Endodermal cell (in vitro differentiated cells): ENCODE measurements around the gene U2AF2. TPM values are rescaled to one million over a fixed set of nuclear protein-coding genes. Genes with fewer than 3 reads are reported as not detected.
"Not testable (repeated sequence)": the region's sequence is repeated elsewhere in the genome, so short reads cannot be mapped to it uniquely, and the experiment has no call there.

Experiments
- DNase-seq: peaks from one replicate; pipeline ENCODE4 v3.0.0-alpha.2; 2017
- H3K27ac ChIP-seq: 2 replicates; pipeline ENCODE4 v1.5.1; 2013; ENCODE audit warnings: mild to moderate bottlenecking, low read depth, low read length, moderate library complexity
- H3K27me3 ChIP-seq: 2 replicates; pipeline ENCODE4 v1.6.1; 2013; ENCODE audit warnings: mild to moderate bottlenecking, low read length, moderate library complexity; ENCODE audit not compliant: insufficient read depth, control insufficient read depth, poor library complexity, severe bottlenecking
- H3K36me3 ChIP-seq: 2 replicates; pipeline ENCODE4 v1.7.0; 2013; ENCODE audit warnings: mild to moderate bottlenecking, low read length, moderate library complexity; ENCODE audit not compliant: control insufficient read depth, insufficient read depth
- H3K4me1 ChIP-seq: one replicate; pipeline ENCODE4 v1.7.0; 2013; ENCODE audit warnings: low read length; ENCODE audit not compliant: control insufficient read depth, insufficient read depth
- H3K4me3 ChIP-seq: 2 replicates; pipeline ENCODE4 v1.5.1; 2013; ENCODE audit warnings: mild to moderate bottlenecking, low read length, moderate library complexity
- H3K9ac ChIP-seq: 2 replicates; pipeline ENCODE4 v1.6.1; 2013; ENCODE audit warnings: mild to moderate bottlenecking, low read length, moderate library complexity; ENCODE audit not compliant: poor library complexity, severe bottlenecking; ENCODE audit errors: extremely low read depth
- H3K9me3 ChIP-seq: 2 replicates; pipeline ENCODE4 v1.6.1; 2013; ENCODE audit warnings: mild to moderate bottlenecking, low read length, moderate library complexity; ENCODE audit not compliant: control insufficient read depth
- H3K27ac Mint-ChIP-seq: 2 replicates; pipeline ENCODE4 v1.8.0; 2020; ENCODE audit warnings: mixed read lengths
- H3K27me3 Mint-ChIP-seq: 2 replicates; pipeline ENCODE4 v1.8.0; 2021; ENCODE audit warnings: mild to moderate bottlenecking, mixed read lengths; ENCODE audit not compliant: insufficient read depth
- H3K36me3 Mint-ChIP-seq: 2 replicates; pipeline ENCODE4 v1.8.0; 2020; ENCODE audit warnings: low read depth, mixed read lengths
- H3K4me1 Mint-ChIP-seq: 2 replicates; pipeline ENCODE4 v1.8.0; 2020; ENCODE audit warnings: mixed read lengths
- H3K4me3 Mint-ChIP-seq: 2 replicates; pipeline ENCODE4 v1.8.0; 2020; ENCODE audit warnings: mild to moderate bottlenecking, moderate library complexity, mixed read lengths
- H3K9me3 Mint-ChIP-seq: 2 replicates; pipeline ENCODE4 v1.8.0; 2020; ENCODE audit warnings: mild to moderate bottlenecking, mixed read lengths
- WGBS, 2 experiments: methylation state at CpG; one replicate each; pipeline versions ENCODE4 v1.1.5 to v1.1.7; 2013; ENCODE audit warnings: missing lambda C conversion rate in 2 of 2, mixed read lengths in 1 of 2; ENCODE audit not compliant: insufficient coverage in 1 of 2, insufficient read length in 1 of 2; 5-methylcytosine and 5-hydroxymethylcytosine counted together
- total RNA-seq, 2 donors: library from RNA; stranded (reverse); fragmentation: NEBNext Ultra II Directional in 1 of 2; extraction: Animal tissue kit (Norgen Biotek cat#: 25700) in 1 of 2; gene quantifications; 2 replicates in 1 of 2; 3 replicates in 1 of 2; pipeline ENCODE4 v1.2.1, GENCODE V29; 2021
- TF ChIP-seq, protein P1 (sequence below): fragments of 200-600 bp; sonication (generic); conservative IDR thresholded peaks from 2 replicates; pipeline ENCODE4 v1.5.0; 2021; ENCODE audit warnings: antibody characterized with exemption, mild to moderate bottlenecking

The U2AF2 gene
- total RNA-seq, 2 donors from 2014 or later: 264 to 293 TPM

DNA sequence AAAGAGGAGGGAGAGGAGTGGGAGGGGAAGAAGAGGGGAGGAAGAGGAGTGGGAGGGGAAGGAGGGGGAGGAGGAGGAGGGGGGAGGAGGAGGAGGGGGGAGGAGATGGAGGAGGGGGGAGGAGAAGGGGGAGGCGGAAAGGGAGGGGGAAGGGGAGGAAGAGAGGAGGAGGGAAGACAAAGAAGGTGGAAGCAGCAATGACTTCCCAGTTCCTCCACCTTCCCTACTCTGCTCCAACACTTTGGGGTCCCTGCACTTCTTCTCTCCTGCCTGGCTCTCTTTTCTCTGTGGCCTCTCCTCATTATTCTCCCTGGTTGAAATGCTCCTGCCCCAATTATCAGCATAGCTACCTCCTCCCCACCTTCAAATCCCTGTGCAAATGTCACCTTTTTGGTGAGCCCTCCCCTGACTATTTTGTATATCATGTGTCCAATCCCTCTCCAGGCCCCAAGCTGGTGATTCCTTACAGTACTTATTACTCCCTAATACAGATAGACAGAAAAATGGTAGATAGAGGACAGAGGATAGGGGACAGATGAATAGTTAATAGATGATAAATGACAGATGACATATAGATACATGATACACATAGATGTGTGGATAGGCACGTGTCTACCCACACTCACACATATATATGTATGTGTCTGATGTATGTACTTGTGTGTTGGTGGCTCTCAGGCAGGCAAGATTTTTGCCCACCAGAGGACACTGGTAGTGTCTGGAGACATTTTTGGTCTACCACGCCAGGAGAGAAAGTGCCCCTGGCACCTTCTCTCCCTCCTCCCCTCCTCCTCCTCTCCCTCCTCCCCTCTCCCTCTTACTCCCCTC is 58.2 kb downstream of the U2AF2 start:
- no peak overlapping the region for H3K4me3 Mint-ChIP-seq
- no peaks in the 10 kb centered on the region for H3K4me1 Mint-ChIP-seq
- H3K27ac ChIP-seq: no peak overlapping the region
- H3K9ac ChIP-seq: no peak overlapping the region
- DNase-seq: no peak
- no peaks in the 10 kb centered on the region for H3K27me3 ChIP-seq
- H3K27me3 Mint-ChIP-seq: no peaks in the 10 kb centered on the region
- H3K9me3 ChIP-seq: peaks cover 58% of the 10 kb centered on the region
- H3K36me3 Mint-ChIP-seq: peaks cover 3% of the 10 kb centered on the region
- H3K4me3 ChIP-seq: no peak overlapping the region
- WGBS, 2 experiments: no CpG with 5 or more reads among the region's 3 CpGs
- no peaks in the 10 kb centered on the region for H3K36me3 ChIP-seq
- H3K27ac Mint-ChIP-seq: no peak overlapping the region
- TF ChIP-seq, protein P1, sequence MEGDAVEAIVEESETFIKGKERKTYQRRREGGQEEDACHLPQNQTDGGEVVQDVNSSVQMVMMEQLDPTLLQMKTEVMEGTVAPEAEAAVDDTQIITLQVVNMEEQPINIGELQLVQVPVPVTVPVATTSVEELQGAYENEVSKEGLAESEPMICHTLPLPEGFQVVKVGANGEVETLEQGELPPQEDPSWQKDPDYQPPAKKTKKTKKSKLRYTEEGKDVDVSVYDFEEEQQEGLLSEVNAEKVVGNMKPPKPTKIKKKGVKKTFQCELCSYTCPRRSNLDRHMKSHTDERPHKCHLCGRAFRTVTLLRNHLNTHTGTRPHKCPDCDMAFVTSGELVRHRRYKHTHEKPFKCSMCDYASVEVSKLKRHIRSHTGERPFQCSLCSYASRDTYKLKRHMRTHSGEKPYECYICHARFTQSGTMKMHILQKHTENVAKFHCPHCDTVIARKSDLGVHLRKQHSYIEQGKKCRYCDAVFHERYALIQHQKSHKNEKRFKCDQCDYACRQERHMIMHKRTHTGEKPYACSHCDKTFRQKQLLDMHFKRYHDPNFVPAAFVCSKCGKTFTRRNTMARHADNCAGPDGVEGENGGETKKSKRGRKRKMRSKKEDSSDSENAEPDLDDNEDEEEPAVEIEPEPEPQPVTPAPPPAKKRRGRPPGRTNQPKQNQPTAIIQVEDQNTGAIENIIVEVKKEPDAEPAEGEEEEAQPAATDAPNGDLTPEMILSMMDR: no peak
- no peaks in the 10 kb centered on the region for H3K4me1 ChIP-seq
- H3K9me3 Mint-ChIP-seq: peaks cover 91% of the 10 kb centered on the region

DNA sequence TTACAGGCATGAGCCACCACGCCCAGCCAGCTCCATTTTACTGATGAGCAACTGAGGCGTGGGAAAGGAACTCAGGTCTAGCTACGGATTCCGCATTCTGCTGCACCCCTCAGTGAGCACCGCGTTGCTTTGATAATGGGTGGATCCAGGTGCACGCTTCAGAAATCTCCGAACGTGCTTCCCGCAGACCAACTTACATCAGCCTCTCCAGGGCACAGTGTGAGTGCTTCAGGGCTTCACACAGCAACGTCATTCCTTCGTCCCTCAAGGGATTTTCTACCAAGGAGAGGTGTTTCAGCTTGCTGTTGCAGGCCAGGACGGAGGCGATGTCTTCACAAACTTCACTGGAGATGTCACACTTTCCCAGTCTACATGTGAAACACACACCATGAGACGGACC is 61.7 kb downstream of the U2AF2 start:
- Histone ChIP-seq H3K4me1 (no peaks in the 10 kb centered on the region), H3K4me3 (no peak overlapping the region), H3K9me3 (peaks cover 74% of the 10 kb centered on the region), H3K27ac (no peak overlapping the region), H3K36me3 (no peaks in the 10 kb centered on the region), H3K9ac (no peak overlapping the region), H3K27me3 (no peaks in the 10 kb centered on the region)
- Mint-ChIP-seq H3K9me3 (peaks cover 92% of the 10 kb centered on the region), H3K27ac (no peak overlapping the region), H3K36me3 (peaks cover 3% of the 10 kb centered on the region), H3K4me3 (no peak overlapping the region), H3K27me3 (no peaks in the 10 kb centered on the region), H3K4me1 (no peaks in the 10 kb centered on the region)
- 86 to 87% methylated on average over 15 of the region's 15 CpGs for WGBS, 2 experiments
- no peak for DNase-seq
- TF ChIP-seq, protein P1: no peak

DNA sequence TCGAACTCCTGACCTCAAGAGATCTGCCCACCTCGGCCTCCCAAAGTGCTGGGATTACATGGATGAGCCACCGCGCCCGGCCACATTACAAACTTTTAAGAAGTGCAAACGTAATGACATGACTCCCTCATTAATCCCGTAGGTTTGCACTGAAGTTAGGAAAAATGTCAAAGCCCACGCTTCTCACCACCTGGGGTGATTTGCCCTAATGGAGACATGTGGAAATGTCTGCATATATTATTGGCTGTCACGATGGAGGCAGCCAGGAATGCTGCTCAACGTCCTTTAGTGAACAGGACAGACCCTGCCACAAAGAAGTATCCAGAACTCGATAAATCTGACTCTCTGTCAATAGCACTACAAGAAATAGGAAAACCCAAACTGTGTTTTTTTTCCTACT is 62.4 kb downstream of the U2AF2 start:
- Histone ChIP-seq H3K27me3 (no peaks in the 10 kb centered on the region), H3K27ac (no peak overlapping the region), H3K9ac (no peak overlapping the region), H3K4me3 (no peak overlapping the region), H3K4me1 (no peaks in the 10 kb centered on the region), H3K36me3 (no peaks in the 10 kb centered on the region), H3K9me3 (peaks cover 74% of the 10 kb centered on the region)
- no peak overlapping the region for H3K27ac Mint-ChIP-seq
- no peak for DNase-seq
- H3K27me3 Mint-ChIP-seq: no peaks in the 10 kb centered on the region
- 81% methylated on average over 11 of the region's 11 CpGs for WGBS, 2 experiments
- H3K9me3 Mint-ChIP-seq: peaks cover 92% of the 10 kb centered on the region
- no peaks in the 10 kb centered on the region for H3K4me1 Mint-ChIP-seq
- no peak overlapping the region for H3K4me3 Mint-ChIP-seq
- H3K36me3 Mint-ChIP-seq: peaks cover 3% of the 10 kb centered on the region
- TF ChIP-seq, protein P1: no peak

DNA sequence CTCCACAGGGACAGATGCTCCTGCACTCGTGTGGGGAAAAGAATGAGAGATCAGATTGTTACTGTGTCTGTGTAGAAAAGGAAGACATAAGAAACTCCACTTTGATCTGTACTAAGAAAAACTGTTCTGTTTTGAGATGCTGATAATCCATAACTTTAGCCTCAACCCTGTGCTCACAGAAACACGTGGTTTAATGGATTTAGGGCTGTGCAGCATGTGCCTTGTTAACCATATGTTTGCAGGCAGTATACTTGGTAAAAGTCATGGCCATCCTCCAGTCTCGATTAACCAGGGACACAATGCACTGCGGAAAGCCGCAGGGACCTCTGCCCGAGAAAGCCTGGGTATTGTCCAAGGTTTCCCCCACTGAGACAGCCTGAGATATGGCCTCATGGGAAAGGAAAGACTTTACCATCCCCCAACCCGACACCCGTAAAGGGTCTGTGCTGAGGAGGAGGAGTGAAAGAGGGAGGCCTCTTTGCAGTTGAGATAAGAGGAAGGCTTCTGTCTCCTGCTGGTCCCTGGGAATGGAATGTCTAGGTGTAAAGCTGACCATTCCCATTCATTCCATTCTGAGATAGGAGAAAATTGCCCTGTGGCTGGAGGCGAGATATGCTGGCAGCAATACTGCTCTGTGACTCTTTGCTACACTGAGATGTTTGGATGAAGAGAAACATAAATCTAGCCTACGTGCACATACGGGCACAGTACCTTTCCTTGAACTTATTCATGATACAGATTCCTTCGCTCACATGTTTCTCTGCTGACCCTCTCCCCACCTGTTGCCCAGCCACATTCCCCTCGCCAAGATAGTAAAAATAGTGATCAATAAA is 63.3 kb downstream of the U2AF2 start:
- H3K9ac ChIP-seq, H3K27ac Mint-ChIP-seq, DNase-seq, H3K27me3 ChIP-seq, H3K4me1 ChIP-seq, H3K4me1 Mint-ChIP-seq, H3K27me3 Mint-ChIP-seq, H3K27ac ChIP-seq, H3K36me3 ChIP-seq, H3K4me3 ChIP-seq, H3K36me3 Mint-ChIP-seq, H3K4me3 Mint-ChIP-seq: not testable (repeated sequence)
- H3K9me3 Mint-ChIP-seq: peaks cover 94% of the 10 kb centered on the region
- WGBS, 2 experiments: 67 to 77% methylated on average over 7 to 12 of the region's 13 CpGs
- peaks cover 74% of the 10 kb centered on the region for H3K9me3 ChIP-seq
